C4-2B (cell line): ENCODE measurements around the gene IGFL2.

ENCODE experiments used
- ZFX ChIP-seq: fragments of 450-650 bp; IDR thresholded peaks from 2 replicates; pipeline ENCODE4 v1.6.1; 2017
- TF ChIP-seq, protein P1 (sequence below): fragments of 450-650 bp; conservative IDR thresholded peaks from 2 replicates; pipeline ENCODE4 v1.5.1; 2017; ENCODE audit warnings: mild to moderate bottlenecking

DNA sequence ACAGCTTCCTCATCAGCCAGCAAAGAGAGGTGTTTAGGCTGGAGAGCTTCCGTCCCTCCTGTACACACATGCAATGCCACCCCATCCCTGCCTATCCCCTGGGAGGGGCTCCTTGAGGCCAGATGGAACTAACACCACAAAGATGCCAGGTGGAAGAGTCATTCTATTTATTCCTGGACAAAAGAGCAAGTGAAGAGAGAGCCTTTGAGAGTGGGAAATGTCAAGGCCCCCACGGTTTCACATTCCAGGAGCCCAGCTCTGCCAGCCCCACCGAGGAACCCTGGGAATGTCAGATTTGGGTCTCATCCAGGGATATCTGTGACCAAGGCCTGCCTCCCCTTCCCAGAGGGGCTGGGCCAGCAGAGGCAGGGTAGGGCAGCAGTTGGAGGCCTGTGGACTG, 50.7 kb downstream of the IGFL2 start:
- TF ChIP-seq, protein P1, sequence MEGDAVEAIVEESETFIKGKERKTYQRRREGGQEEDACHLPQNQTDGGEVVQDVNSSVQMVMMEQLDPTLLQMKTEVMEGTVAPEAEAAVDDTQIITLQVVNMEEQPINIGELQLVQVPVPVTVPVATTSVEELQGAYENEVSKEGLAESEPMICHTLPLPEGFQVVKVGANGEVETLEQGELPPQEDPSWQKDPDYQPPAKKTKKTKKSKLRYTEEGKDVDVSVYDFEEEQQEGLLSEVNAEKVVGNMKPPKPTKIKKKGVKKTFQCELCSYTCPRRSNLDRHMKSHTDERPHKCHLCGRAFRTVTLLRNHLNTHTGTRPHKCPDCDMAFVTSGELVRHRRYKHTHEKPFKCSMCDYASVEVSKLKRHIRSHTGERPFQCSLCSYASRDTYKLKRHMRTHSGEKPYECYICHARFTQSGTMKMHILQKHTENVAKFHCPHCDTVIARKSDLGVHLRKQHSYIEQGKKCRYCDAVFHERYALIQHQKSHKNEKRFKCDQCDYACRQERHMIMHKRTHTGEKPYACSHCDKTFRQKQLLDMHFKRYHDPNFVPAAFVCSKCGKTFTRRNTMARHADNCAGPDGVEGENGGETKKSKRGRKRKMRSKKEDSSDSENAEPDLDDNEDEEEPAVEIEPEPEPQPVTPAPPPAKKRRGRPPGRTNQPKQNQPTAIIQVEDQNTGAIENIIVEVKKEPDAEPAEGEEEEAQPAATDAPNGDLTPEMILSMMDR: no peak
- no peak for TF ChIP-seq ZFX
